GM23338 (cell line): Measurements from ENCODE around the gene EPHA8. TPM values are rescaled to one million over a fixed set of nuclear protein-coding genes. Genes with fewer than 3 reads are reported as not detected.

Source experiments
- ATAC-seq: fragments of 200-7000 bp; cut with Tn5 transposase; 3 replicates; pipeline ENCODE4 v1.9.1; 2020
- DNase-seq: peaks from one replicate; pipeline ENCODE4 v3.0.0-alpha.2; 2015; ENCODE audit warnings: low spot score
- H2AFZ ChIP-seq: fragments of 200-600 bp; sonication (generic); 2 replicates; pipeline ENCODE4 v1.8.0; 2016; ENCODE audit warnings: antibody characterized with exemption, mild to moderate bottlenecking, moderate library complexity
- H3F3A ChIP-seq: fragments of 200-600 bp; sonication (generic); replicated peaks from 2 replicates; pipeline ENCODE4 v1.8.0; 2017; ENCODE audit warnings: antibody characterized with exemption, mixed run types, low read depth
- H3K27ac ChIP-seq: fragments of 200-600 bp; sonication (generic); 2 replicates; pipeline ENCODE4 v1.6.1; 2016; ENCODE audit warnings: low read depth
- H3K27me3 ChIP-seq: fragments of 200-600 bp; sonication (generic); 2 replicates; pipeline ENCODE4 v1.8.0; 2016; ENCODE audit warnings: mild to moderate bottlenecking, mixed run types, moderate library complexity; ENCODE audit not compliant: insufficient read depth
- H3K36me3 ChIP-seq: fragments of 200-600 bp; sonication (generic); 2 replicates; pipeline ENCODE4 v1.8.0; 2016; ENCODE audit warnings: mild to moderate bottlenecking; ENCODE audit not compliant: insufficient read depth
- H3K4me1 ChIP-seq: fragments of 200-600 bp; sonication (generic); 2 replicates; pipeline ENCODE4 v1.8.0; 2016; ENCODE audit warnings: mild to moderate bottlenecking, moderate library complexity; ENCODE audit not compliant: insufficient read depth
- H3K4me2 ChIP-seq: fragments of 200-600 bp; sonication (generic); 2 replicates; pipeline ENCODE4 v1.7.1; 2017; ENCODE audit warnings: mixed run types
- H3K4me3 ChIP-seq: fragments of 200-600 bp; sonication (generic); 2 replicates; pipeline ENCODE4 v1.6.1; 2016; ENCODE audit warnings: mixed run types
- H3K79me2 ChIP-seq: fragments of 200-600 bp; sonication (generic); replicated peaks from 2 replicates; pipeline ENCODE4 v1.8.0; 2017; ENCODE audit warnings: mild to moderate bottlenecking; ENCODE audit not compliant: insufficient read depth
- H3K9me2 ChIP-seq: fragments of 200-600 bp; sonication (generic); 2 replicates; pipeline ENCODE4 v1.8.0; 2017; ENCODE audit not compliant: insufficient read depth
- H4K20me1 ChIP-seq: fragments of 200-600 bp; sonication (generic); replicated peaks from 2 replicates; pipeline ENCODE4 v1.8.0; 2017; ENCODE audit warnings: mild to moderate bottlenecking; ENCODE audit not compliant: insufficient read depth
- H3K27ac Mint-ChIP-seq: 2 replicates; pipeline ENCODE4 v1.8.0; 2020; ENCODE audit warnings: inconsistent platforms, mild to moderate bottlenecking, moderate library complexity, mixed read lengths
- H3K27me3 Mint-ChIP-seq: 3 replicates; pipeline ENCODE4 v1.8.0; 2022; ENCODE audit warnings: low read depth, mild to moderate bottlenecking, moderate library complexity, mixed read lengths, inconsistent platforms; ENCODE audit not compliant: insufficient read depth, poor library complexity
- H3K36me3 Mint-ChIP-seq: 3 replicates; pipeline ENCODE4 v1.8.0; 2021; ENCODE audit warnings: low read depth, mild to moderate bottlenecking, inconsistent platforms, moderate library complexity, mixed read lengths
- H3K4me1 Mint-ChIP-seq: 3 replicates; pipeline ENCODE4 v1.8.0; 2020; ENCODE audit warnings: mild to moderate bottlenecking, inconsistent platforms, mixed read lengths
- H3K4me3 Mint-ChIP-seq: 3 replicates; pipeline ENCODE4 v1.8.0; 2021; ENCODE audit warnings: moderate library complexity, mild to moderate bottlenecking, inconsistent platforms, mixed read lengths
- H3K9me3 Mint-ChIP-seq: 3 replicates; pipeline ENCODE4 v1.8.0; 2020; ENCODE audit warnings: moderate library complexity, mild to moderate bottlenecking, inconsistent platforms, mixed read lengths
- EZH2 ChIP-seq: fragments of 200-600 bp; sonication (generic); IDR thresholded peaks from one replicate; pipeline ENCODE4 v1.8.0; 2017; ENCODE audit warnings: antibody characterized with exemption, mild to moderate bottlenecking, low read depth; ENCODE audit not compliant: unreplicated experiment
- EZH2phosphoT487 ChIP-seq: fragments of 200-600 bp; sonication (generic); IDR thresholded peaks from one replicate; pipeline ENCODE4 v1.8.1; 2018; ENCODE audit warnings: antibody characterized with exemption; ENCODE audit not compliant: unreplicated experiment
- POLR2AphosphoS5 ChIP-seq: IDR thresholded peaks from 2 replicates; pipeline ENCODE4 v1.6.1; 2016; ENCODE audit warnings: antibody characterized with exemption, low read depth
- STAT1 ChIP-seq: IDR thresholded peaks from one replicate; pipeline ENCODE4 v1.6.1; 2016; ENCODE audit warnings: antibody characterized with exemption; ENCODE audit not compliant: unreplicated experiment
- ZNF114 ChIP-seq: fragments of 250-450 bp; sonication (Bioruptor Pico); IDR thresholded peaks from 2 replicates; pipeline ENCODE4 v1.5.0; 2020; ENCODE audit warnings: mild to moderate bottlenecking, moderate library complexity
- polyA plus RNA-seq: library from polyadenylated mRNA; unstranded; fragments of >200 nt; fragmentation: Nextera tagmentation; extraction: Ambion mirVana; gene quantifications from 2 replicates; pipeline ENCODE4 v1.2.1, GENCODE V29; 2016
- total RNA-seq: library from RNA; depleted of rRNA; stranded (reverse); fragments of >200 nt; shearing (Covaris generic); gene quantifications from 2 replicates; pipeline ENCODE4 v1.2.3, GENCODE V29; 2014
- TF ChIP-seq, protein P1 (sequence below), 2 experiments: fragments of 200-600 bp in 1 of 2; sonication (generic) in 1 of 2; conservative IDR thresholded peaks; 2 replicates each; pipeline versions ENCODE4 v1.5.1 to v1.6.1; 2016 to 2017; ENCODE audit warnings: antibody characterized with exemption in 2 of 2, low read depth in 2 of 2, mild to moderate bottlenecking in 2 of 2, moderate library complexity in 1 of 2
- TF ChIP-seq, protein P2 (sequence below): fragments of 250-450 bp; sonication (Bioruptor Pico); IDR thresholded peaks from 2 replicates; pipeline ENCODE4 v1.5.0; 2020; ENCODE audit warnings: mild to moderate bottlenecking, moderate library complexity
- TF ChIP-seq, protein P3 (sequence below): IDR thresholded peaks from one replicate; pipeline ENCODE4 v1.6.1; 2018; ENCODE audit warnings: antibody characterized with exemption; ENCODE audit not compliant: unreplicated experiment

EPHA8 gene
- total and polyA plus RNA-seq, 2 experiments from 2014 or later = 2.3 to 5.0 TPM

DNA sequence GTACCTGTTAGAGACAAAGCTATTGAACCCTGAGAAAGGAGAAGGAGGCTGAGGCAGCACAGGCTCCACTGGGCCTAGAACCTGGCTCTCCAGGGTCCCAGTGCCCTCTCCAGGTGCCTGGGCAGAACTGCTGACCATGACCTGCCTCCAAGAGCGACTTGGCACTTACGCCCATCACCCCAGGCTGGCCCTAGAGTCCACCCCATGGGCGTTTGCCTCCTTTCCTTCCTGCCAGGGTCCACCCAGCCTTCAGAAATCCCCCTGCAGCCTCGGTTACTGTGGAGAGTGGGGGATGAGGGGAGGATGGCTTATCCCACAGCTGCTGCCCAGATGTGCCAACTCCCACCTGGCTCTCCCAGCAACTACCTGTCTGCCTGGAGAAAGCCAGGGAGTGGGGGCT, 58.5 kb downstream of the EPHA8 start:
- Mint-ChIP-seq H3K27me3 (peaks cover 12% of the 10 kb centered on the region), H3K36me3 (no peaks in the 10 kb centered on the region), H3K4me3 (no peak overlapping the region), H3K4me1 (peaks cover 12% of the 10 kb centered on the region), H3K9me3 (no peaks in the 10 kb centered on the region), H3K27ac (no peak overlapping the region)
- no peak overlapping the region for H3K4me3 ChIP-seq
- no peaks in the 10 kb centered on the region for H3F3A ChIP-seq
- no peak for TF ChIP-seq ZNF114
- no peak for TF ChIP-seq STAT1
- no peak for TF ChIP-seq POLR2AphosphoS5
- no peaks in the 10 kb centered on the region for H3K27me3 ChIP-seq
- no peak for ATAC-seq
- H3K27ac ChIP-seq = no peak overlapping the region
- no peaks in the 10 kb centered on the region for H3K9me2 ChIP-seq
- no peaks in the 10 kb centered on the region for H3K36me3 ChIP-seq
- no peaks in the 10 kb centered on the region for H3K79me2 ChIP-seq
- DNase-seq = no peak
- no peak overlapping the region for H2AFZ ChIP-seq
- H3K4me2 ChIP-seq = no peak overlapping the region
- H4K20me1 ChIP-seq = no peaks in the 10 kb centered on the region; the same call in 1 of the 2 replicates
- H3K4me1 ChIP-seq = peaks cover 10% of the 10 kb centered on the region

DNA sequence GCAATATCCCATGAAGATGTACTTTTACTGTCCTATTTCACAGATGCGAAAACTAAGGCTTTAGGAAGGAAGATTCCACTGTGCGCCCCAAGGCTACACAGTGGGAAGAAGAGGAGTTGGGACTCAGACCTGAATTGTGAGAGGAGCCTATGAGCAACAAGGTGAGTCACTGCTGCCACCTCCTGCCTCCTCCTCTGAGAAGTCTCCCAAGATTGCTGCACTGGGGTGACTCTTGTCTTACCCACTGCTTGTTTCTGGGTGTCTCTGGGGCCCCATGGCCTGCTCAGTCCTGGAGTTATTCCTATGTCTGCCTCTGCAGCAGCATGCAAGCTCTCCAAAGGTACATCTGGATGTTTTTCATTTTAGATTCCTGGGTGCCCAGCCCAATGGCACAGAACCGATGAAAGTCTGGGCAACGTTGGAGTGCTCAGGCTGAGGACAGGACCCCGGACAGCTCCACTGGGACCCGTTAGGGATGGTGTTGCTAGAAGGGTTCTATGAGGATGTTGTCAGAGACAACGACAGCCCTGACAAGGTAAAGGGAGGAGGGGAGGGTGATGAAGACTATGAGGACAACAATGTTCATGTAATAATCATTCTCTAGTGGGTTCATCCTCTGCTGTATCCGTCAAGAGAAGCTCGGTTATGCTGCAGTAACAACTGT, 62.1 kb downstream of the EPHA8 start:
- Histone ChIP-seq H3K4me2 (no peak overlapping the region), H3K27me3 (no peaks in the 10 kb centered on the region), H3F3A (no peaks in the 10 kb centered on the region), H3K36me3 (no peaks in the 10 kb centered on the region), H3K4me3 (no peak overlapping the region), H4K20me1 (no peaks in the 10 kb centered on the region; the same call in 1 of the 2 replicates), H3K9me2 (no peaks in the 10 kb centered on the region), H3K79me2 (no peaks in the 10 kb centered on the region), H2AFZ (no peak overlapping the region), H3K27ac (no peak overlapping the region), H3K4me1 (peaks cover 25% of the 10 kb centered on the region)
- DNase-seq (peak; percentile 63), ATAC-seq (peak; percentile 72)
- Mint-ChIP-seq H3K27me3 (peaks cover 14% of the 10 kb centered on the region), H3K9me3 (no peaks in the 10 kb centered on the region), H3K27ac (no peak overlapping the region), H3K36me3 (no peaks in the 10 kb centered on the region), H3K4me1 (peaks cover 33% of the 10 kb centered on the region), H3K4me3 (no peak overlapping the region)
- TF ChIP-seq STAT1 = no peak
- TF ChIP-seq, protein P1, sequence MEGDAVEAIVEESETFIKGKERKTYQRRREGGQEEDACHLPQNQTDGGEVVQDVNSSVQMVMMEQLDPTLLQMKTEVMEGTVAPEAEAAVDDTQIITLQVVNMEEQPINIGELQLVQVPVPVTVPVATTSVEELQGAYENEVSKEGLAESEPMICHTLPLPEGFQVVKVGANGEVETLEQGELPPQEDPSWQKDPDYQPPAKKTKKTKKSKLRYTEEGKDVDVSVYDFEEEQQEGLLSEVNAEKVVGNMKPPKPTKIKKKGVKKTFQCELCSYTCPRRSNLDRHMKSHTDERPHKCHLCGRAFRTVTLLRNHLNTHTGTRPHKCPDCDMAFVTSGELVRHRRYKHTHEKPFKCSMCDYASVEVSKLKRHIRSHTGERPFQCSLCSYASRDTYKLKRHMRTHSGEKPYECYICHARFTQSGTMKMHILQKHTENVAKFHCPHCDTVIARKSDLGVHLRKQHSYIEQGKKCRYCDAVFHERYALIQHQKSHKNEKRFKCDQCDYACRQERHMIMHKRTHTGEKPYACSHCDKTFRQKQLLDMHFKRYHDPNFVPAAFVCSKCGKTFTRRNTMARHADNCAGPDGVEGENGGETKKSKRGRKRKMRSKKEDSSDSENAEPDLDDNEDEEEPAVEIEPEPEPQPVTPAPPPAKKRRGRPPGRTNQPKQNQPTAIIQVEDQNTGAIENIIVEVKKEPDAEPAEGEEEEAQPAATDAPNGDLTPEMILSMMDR (conservative IDR thresholded peaks at IDR 0.05; ENCODE audit: low read depth in 2 of 2) = peak in 1 of 2 experiments; percentile 30; a peak in 2 of 4 replicates
- TF ChIP-seq EZH2phosphoT487 = no peak
- TF ChIP-seq, protein P2, sequence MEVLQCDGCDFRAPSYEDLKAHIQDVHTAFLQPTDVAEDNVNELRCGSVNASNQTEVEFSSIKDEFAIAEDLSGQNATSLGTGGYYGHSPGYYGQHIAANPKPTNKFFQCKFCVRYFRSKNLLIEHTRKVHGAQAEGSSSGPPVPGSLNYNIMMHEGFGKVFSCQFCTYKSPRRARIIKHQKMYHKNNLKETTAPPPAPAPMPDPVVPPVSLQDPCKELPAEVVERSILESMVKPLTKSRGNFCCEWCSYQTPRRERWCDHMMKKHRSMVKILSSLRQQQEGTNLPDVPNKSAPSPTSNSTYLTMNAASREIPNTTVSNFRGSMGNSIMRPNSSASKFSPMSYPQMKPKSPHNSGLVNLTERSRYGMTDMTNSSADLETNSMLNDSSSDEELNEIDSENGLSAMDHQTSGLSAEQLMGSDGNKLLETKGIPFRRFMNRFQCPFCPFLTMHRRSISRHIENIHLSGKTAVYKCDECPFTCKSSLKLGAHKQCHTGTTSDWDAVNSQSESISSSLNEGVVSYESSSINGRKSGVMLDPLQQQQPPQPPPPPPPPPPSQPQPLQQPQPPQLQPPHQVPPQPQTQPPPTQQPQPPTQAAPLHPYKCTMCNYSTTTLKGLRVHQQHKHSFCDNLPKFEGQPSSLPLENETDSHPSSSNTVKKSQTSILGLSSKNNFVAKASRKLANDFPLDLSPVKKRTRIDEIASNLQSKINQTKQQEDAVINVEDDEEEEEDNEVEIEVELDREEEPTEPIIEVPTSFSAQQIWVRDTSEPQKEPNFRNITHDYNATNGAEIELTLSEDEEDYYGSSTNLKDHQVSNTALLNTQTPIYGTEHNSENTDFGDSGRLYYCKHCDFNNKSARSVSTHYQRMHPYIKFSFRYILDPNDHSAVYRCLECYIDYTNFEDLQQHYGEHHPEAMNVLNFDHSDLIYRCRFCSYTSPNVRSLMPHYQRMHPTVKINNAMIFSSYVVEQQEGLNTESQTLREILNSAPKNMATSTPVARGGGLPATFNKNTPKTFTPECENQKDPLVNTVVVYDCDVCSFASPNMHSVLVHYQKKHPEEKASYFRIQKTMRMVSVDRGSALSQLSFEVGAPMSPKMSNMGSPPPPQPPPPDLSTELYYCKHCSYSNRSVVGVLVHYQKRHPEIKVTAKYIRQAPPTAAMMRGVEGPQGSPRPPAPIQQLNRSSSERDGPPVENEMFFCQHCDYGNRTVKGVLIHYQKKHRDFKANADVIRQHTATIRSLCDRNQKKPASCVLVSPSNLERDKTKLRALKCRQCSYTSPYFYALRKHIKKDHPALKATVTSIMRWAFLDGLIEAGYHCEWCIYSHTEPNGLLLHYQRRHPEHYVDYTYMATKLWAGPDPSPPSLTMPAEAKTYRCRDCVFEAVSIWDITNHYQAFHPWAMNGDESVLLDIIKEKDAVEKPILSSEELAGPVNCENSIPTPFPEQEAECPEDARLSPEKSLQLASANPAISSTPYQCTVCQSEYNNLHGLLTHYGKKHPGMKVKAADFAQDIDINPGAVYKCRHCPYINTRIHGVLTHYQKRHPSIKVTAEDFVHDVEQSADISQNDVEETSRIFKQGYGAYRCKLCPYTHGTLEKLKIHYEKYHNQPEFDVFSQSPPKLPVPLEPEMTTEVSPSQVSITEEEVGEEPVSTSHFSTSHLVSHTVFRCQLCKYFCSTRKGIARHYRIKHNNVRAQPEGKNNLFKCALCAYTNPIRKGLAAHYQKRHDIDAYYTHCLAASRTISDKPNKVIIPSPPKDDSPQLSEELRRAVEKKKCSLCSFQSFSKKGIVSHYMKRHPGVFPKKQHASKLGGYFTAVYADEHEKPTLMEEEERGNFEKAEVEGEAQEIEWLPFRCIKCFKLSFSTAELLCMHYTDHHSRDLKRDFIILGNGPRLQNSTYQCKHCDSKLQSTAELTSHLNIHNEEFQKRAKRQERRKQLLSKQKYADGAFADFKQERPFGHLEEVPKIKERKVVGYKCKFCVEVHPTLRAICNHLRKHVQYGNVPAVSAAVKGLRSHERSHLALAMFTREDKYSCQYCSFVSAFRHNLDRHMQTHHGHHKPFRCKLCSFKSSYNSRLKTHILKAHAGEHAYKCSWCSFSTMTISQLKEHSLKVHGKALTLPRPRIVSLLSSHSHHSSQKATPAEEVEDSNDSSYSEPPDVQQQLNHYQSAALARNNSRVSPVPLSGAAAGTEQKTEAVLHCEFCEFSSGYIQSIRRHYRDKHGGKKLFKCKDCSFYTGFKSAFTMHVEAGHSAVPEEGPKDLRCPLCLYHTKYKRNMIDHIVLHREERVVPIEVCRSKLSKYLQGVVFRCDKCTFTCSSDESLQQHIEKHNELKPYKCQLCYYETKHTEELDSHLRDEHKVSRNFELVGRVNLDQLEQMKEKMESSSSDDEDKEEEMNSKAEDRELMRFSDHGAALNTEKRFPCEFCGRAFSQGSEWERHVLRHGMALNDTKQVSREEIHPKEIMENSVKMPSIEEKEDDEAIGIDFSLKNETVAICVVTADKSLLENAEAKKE (CRISPR knock-in tag) = no peak
- TF ChIP-seq, protein P3, sequence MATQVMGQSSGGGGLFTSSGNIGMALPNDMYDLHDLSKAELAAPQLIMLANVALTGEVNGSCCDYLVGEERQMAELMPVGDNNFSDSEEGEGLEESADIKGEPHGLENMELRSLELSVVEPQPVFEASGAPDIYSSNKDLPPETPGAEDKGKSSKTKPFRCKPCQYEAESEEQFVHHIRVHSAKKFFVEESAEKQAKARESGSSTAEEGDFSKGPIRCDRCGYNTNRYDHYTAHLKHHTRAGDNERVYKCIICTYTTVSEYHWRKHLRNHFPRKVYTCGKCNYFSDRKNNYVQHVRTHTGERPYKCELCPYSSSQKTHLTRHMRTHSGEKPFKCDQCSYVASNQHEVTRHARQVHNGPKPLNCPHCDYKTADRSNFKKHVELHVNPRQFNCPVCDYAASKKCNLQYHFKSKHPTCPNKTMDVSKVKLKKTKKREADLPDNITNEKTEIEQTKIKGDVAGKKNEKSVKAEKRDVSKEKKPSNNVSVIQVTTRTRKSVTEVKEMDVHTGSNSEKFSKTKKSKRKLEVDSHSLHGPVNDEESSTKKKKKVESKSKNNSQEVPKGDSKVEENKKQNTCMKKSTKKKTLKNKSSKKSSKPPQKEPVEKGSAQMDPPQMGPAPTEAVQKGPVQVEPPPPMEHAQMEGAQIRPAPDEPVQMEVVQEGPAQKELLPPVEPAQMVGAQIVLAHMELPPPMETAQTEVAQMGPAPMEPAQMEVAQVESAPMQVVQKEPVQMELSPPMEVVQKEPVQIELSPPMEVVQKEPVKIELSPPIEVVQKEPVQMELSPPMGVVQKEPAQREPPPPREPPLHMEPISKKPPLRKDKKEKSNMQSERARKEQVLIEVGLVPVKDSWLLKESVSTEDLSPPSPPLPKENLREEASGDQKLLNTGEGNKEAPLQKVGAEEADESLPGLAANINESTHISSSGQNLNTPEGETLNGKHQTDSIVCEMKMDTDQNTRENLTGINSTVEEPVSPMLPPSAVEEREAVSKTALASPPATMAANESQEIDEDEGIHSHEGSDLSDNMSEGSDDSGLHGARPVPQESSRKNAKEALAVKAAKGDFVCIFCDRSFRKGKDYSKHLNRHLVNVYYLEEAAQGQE = peak; percentile 85
- TF ChIP-seq EZH2 = no peak
